HCT116 (cell line): Measurements from ENCODE around the gene CADPS. TPM values are rescaled to one million over a fixed set of nuclear protein-coding genes. Genes with fewer than 3 reads are reported as not detected.

Experiments
- ATAC-seq: fragments of 200-7000 bp; cut with Tn5 transposase; 2 replicates; pipeline ENCODE4 v1.9.1; 2020; ENCODE audit warnings: mild to moderate bottlenecking, moderate library complexity
- BruUV-seq: library from RNA; stranded (reverse); fragments of 400-500 nt; replicated peaks from 2 replicates; lab custom pipeline; 2021; lab: Mats Ljungman, UMichigan
- CTCF ChIA-PET: fragments of 300-600 bp; sonication (Branson Sonifier 250); formaldehyde crosslinking; loops from one replicate; lab custom pipeline; 2021; ENCODE audit warnings: antibody characterized with exemption; lab: Charles Lee
- POLR2A ChIA-PET: fragments of 300-600, 350-600 bp; sonication (Branson Sonifier 250); formaldehyde crosslinking; loops from one replicate; lab custom pipeline; 2021; ENCODE audit warnings: antibody characterized with exemption; lab: Charles Lee
- RAD21 ChIA-PET, 2 experiments: fragments of 300-600 bp; sonication (Branson Sonifier 250); formaldehyde crosslinking; loops; one replicate each; lab custom pipeline; 2023; ENCODE audit warnings: low total read pairs in 2 of 2; ENCODE audit not compliant: uncharacterized antibody in 2 of 2, unreplicated experiment in 2 of 2, low non-redundant PET in 1 of 2; lab: Charles Lee
- DNase-seq: peaks from one replicate; pipeline ENCODE4 v3.0.0-alpha.2; 2010; ENCODE audit warnings: low read depth, low spot score
- H2AFZ ChIP-seq: fragments of 200-600 bp; shearing (Covaris generic), sonication (generic); 2 replicates; pipeline ENCODE4 v1.6.1; 2017; ENCODE audit warnings: low read depth, mixed run types, mixed read lengths, antibody characterized with exemption, low read length; ENCODE audit not compliant: poor library complexity, severe bottlenecking
- H3K27ac ChIP-seq: 2 replicates; pipeline ENCODE4 v1.5.1; 2012; ENCODE audit warnings: low read depth, low read length
- H3K27me3 ChIP-seq: fragments of 200-600 bp; sonication (generic); 2 replicates; pipeline ENCODE4 v1.6.1; 2016; ENCODE audit warnings: mixed run types, low read length, mixed read lengths; ENCODE audit not compliant: insufficient read depth
- H3K36me3 ChIP-seq, 2 experiments: fragments of 200-500 bp in 1 of 2; fragments of 200-600 bp in 1 of 2; sonication (Bioruptor generic) in 1 of 2; sonication (generic) in 1 of 2; 2 replicates each; pipeline versions ENCODE4 v1.5.1 to v1.6.1; 2014 to 2016; ENCODE audit warnings: low read length in 2 of 2, inconsistent platforms in 1 of 2, mixed read lengths in 1 of 2, mixed run types in 1 of 2; ENCODE audit not compliant: insufficient read depth in 2 of 2, control insufficient read depth in 1 of 2
- H3K4me1 ChIP-seq, 2 experiments: fragments of 200-600 bp in 1 of 2; sonication (generic) in 1 of 2; 2 replicates each; pipeline versions ENCODE4 v1.5.1 to v1.6.1; 2012 to 2017; ENCODE audit warnings: low read length in 2 of 2, inconsistent platforms in 1 of 2, mild to moderate bottlenecking in 1 of 2, mixed read lengths in 1 of 2, mixed run types in 1 of 2, moderate library complexity in 1 of 2; ENCODE audit not compliant: insufficient read depth in 2 of 2, control insufficient read depth in 1 of 2
- H3K4me2 ChIP-seq: fragments of 200-600 bp; sonication (generic); 2 replicates; pipeline ENCODE4 v1.6.1; 2017; ENCODE audit warnings: mixed run types, low read length, mixed read lengths
- H3K4me3 ChIP-seq, 2 experiments: fragments of 200-600 bp in 1 of 2; sonication (generic) in 1 of 2; replicated peaks in 1 of 2; 2 replicates each; pipeline ENCODE4 v1.5.1; 2011 to 2016; ENCODE audit warnings: low read length in 2 of 2, control low read depth in 1 of 2, low read depth in 1 of 2, mild to moderate bottlenecking in 1 of 2, mixed read lengths in 1 of 2, mixed run types in 1 of 2
- H3K79me2 ChIP-seq: fragments of 200-600 bp; sonication (generic); 2 replicates; pipeline ENCODE4 v1.6.1; 2017; ENCODE audit warnings: mild to moderate bottlenecking, mixed run types, low read length, moderate library complexity, mixed read lengths; ENCODE audit not compliant: insufficient read depth
- H3K9ac ChIP-seq: fragments of 200-600 bp; sonication (generic); 2 replicates; pipeline ENCODE4 v1.6.1; 2016; ENCODE audit warnings: low read length, mixed read lengths
- H3K9me2 ChIP-seq: fragments of 200-600 bp; sonication (generic), shearing (Covaris generic); 2 replicates; pipeline ENCODE4 v1.6.1; 2017; ENCODE audit warnings: mixed run types, mild to moderate bottlenecking, moderate library complexity; ENCODE audit not compliant: insufficient read depth
- H3K9me3 ChIP-seq, 2 experiments: fragments of 200-500 bp in 1 of 2; fragments of 200-600 bp in 1 of 2; sonication (Bioruptor generic) in 1 of 2; sonication (generic) in 1 of 2; 2 replicates each; pipeline ENCODE4 v1.6.1; 2014 to 2017; ENCODE audit warnings: low read length in 2 of 2, mixed read lengths in 2 of 2, inconsistent platforms in 1 of 2, low read depth in 1 of 2, mild to moderate bottlenecking in 1 of 2, mixed run types in 1 of 2, moderate library complexity in 1 of 2; ENCODE audit not compliant: control insufficient read depth in 1 of 2, insufficient read depth in 1 of 2
- H4K20me1 ChIP-seq: fragments of 200-600 bp; sonication (generic), shearing (Covaris generic); 2 replicates; pipeline ENCODE4 v1.6.1; 2017; ENCODE audit warnings: mixed run types, mild to moderate bottlenecking, moderate library complexity; ENCODE audit not compliant: insufficient read depth
- CEBPB ChIP-seq: IDR thresholded peaks from 2 replicates; pipeline ENCODE4 v1.6.1; 2012; ENCODE audit warnings: low read depth
- EGR1 ChIP-seq: IDR thresholded peaks from 2 replicates; pipeline ENCODE4 v1.6.1; 2012; ENCODE audit warnings: low read depth
- EZH2phosphoT487 ChIP-seq: fragments of 200-600 bp; IDR thresholded peaks from 2 replicates; pipeline ENCODE4 v1.6.1; 2018; ENCODE audit warnings: antibody characterized with exemption, borderline replicate concordance
- FOSL1 ChIP-seq: IDR thresholded peaks from 2 replicates; pipeline ENCODE4 v1.6.1; 2012; ENCODE audit warnings: low read depth
- JUND ChIP-seq: IDR thresholded peaks from 2 replicates; pipeline ENCODE4 v1.6.1; 2012
- POLR2A ChIP-seq: IDR thresholded peaks from 2 replicates; pipeline ENCODE4 v1.7.0; 2011; ENCODE audit warnings: borderline replicate concordance; ENCODE audit not compliant: insufficient read depth, insufficient read length; ENCODE audit errors: extremely low read depth
- POLR2AphosphoS5 ChIP-seq: IDR thresholded peaks from 2 replicates; pipeline ENCODE4 v1.6.1; 2011; ENCODE audit warnings: mild to moderate bottlenecking, low read depth, low read length, moderate library complexity
- RAD21 ChIP-seq: IDR thresholded peaks from 2 replicates; pipeline ENCODE4 v1.6.1; 2012; ENCODE audit warnings: low read depth, mild to moderate bottlenecking
- REST ChIP-seq: IDR thresholded peaks from 2 replicates; pipeline ENCODE4 v1.6.1; 2012; ENCODE audit warnings: low read depth
- SIN3A ChIP-seq: IDR thresholded peaks from 2 replicates; pipeline ENCODE4 v1.6.1; 2012; ENCODE audit warnings: low read depth
- SP1 ChIP-seq: IDR thresholded peaks from 2 replicates; pipeline ENCODE4 v1.6.1; 2012; ENCODE audit warnings: low read depth
- SRF ChIP-seq: IDR thresholded peaks from 2 replicates; pipeline ENCODE4 v1.6.1; 2012; ENCODE audit warnings: low read depth
- ZBTB33 ChIP-seq: IDR thresholded peaks from 2 replicates; pipeline ENCODE4 v1.6.1; 2011; ENCODE audit warnings: mild to moderate bottlenecking, low read length, moderate library complexity; ENCODE audit not compliant: insufficient replicate concordance; ENCODE audit errors: extremely low read depth
- ZFX ChIP-seq: fragments of 450-650 bp; IDR thresholded peaks from 2 replicates; pipeline ENCODE4 v1.6.1; 2017
- ZNF274 ChIP-seq: fragments of 200-500 bp; sonication (Bioruptor generic); IDR thresholded peaks from 2 replicates; pipeline ENCODE4 v1.6.1; 2014; ENCODE audit warnings: mild to moderate bottlenecking, low read depth, low read length, inconsistent platforms
- intact Hi-C: fragments of 100-400 bp; cut with micrococcal nuclease; formaldehyde crosslinking; loops from 2 replicates; pipeline ENCODE4 v1.10.0; 2022
- total RNA-seq: library from RNA; stranded (reverse); gene quantifications from one replicate; pipeline ENCODE4 v1.2.1, GENCODE V29; 2021; ENCODE audit not compliant: unreplicated experiment

Gene CADPS
- total RNA-seq, 1 experiment from 2014 or later = not detected

- Histone ChIP-seq H2AFZ (no peak overlapping the region), H4K20me1 (no peaks in the 10 kb centered on the region), H3K36me3 (no peaks in the 10 kb centered on the region), H3K27me3 (peaks cover 22% of the 10 kb centered on the region), H3K9me3 (no peaks in the 10 kb centered on the region), H3K27ac (no peak overlapping the region), H3K79me2 (no peaks in the 10 kb centered on the region), H3K9me2 (no peaks in the 10 kb centered on the region), H3K9ac (no peak overlapping the region), H3K4me3 (no peak overlapping the region), H3K4me1 (no peaks in the 10 kb centered on the region), H3K4me2 (no peak overlapping the region)
- RAD21 ChIA-PET = no interaction called here
- POLR2A ChIA-PET = no interaction called here
- CTCF ChIA-PET = no interaction called here
- intact Hi-C loops = no loop called here
- DNase-seq (no peak), ATAC-seq (no peak)
- no TSS peak for BruUV-seq
- no peak for TF ChIP-seq EGR1
- no peak for TF ChIP-seq SIN3A
- no peak for TF ChIP-seq CEBPB
- TF ChIP-seq POLR2AphosphoS5 = no peak
- no peak for TF ChIP-seq SRF
- no peak for TF ChIP-seq POLR2A
- TF ChIP-seq ZNF274 = no peak
- TF ChIP-seq JUND = no peak
- no peak for TF ChIP-seq FOSL1
- no peak for TF ChIP-seq EZH2phosphoT487
- TF ChIP-seq SP1 = no peak
- TF ChIP-seq REST = no peak
- TF ChIP-seq RAD21 = no peak
- no peak for TF ChIP-seq ZFX
- no peak for TF ChIP-seq ZBTB33
These were observed 282.8 kb downstream of the CADPS start for GRCh38 chr3:62592408-62592807.
